Esophagus squamous epithelium (tissue), 4 donors: Measurements from ENCODE around the gene EDAR.

Experiments
- POLR2A ChIP-seq, 4 donors: fragments of 450-650 bp; IDR thresholded peaks; one replicate each; pipeline ENCODE4 v1.6.1; 2017; ENCODE audit warnings: antibody characterized with exemption in 4 of 4, mild to moderate bottlenecking in 4 of 4, moderate library complexity in 3 of 4
- TF ChIP-seq, protein P1 (sequence below), 6 experiments: fragments of 450-650 bp in 4 of 6; fragments of 200-600 bp in 2 of 6; sonication (generic) in 2 of 6; IDR thresholded peaks; one replicate each; pipeline ENCODE4 v1.5.1; 2016 to 2019; ENCODE audit warnings: antibody characterized with exemption in 6 of 6, mild to moderate bottlenecking in 4 of 6, moderate library complexity in 4 of 6

DNA sequence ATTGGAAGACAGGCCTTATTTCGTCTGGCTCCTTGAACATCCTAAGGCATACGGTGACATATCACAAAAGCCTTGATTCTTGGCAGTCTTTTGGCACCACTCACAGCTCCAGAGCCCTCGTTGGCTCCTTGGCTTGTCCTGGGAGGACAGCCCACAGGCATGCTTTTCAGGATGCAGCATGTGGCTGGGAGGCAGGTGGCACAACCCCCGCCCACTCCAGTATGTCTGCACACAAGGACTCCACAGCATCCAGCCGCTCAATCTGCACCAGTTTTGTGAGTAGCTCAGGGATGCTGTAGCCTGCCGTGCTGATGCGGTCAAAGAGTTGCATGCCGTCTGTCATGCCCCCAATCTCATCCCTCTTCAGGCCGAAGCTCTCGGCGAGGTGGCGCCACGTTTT is 92.3 kb downstream of the EDAR start:
- TF ChIP-seq POLR2A (IDR thresholded peaks at IDR 0.05) = no peak
- TF ChIP-seq, protein P1, sequence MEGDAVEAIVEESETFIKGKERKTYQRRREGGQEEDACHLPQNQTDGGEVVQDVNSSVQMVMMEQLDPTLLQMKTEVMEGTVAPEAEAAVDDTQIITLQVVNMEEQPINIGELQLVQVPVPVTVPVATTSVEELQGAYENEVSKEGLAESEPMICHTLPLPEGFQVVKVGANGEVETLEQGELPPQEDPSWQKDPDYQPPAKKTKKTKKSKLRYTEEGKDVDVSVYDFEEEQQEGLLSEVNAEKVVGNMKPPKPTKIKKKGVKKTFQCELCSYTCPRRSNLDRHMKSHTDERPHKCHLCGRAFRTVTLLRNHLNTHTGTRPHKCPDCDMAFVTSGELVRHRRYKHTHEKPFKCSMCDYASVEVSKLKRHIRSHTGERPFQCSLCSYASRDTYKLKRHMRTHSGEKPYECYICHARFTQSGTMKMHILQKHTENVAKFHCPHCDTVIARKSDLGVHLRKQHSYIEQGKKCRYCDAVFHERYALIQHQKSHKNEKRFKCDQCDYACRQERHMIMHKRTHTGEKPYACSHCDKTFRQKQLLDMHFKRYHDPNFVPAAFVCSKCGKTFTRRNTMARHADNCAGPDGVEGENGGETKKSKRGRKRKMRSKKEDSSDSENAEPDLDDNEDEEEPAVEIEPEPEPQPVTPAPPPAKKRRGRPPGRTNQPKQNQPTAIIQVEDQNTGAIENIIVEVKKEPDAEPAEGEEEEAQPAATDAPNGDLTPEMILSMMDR (IDR thresholded peaks at IDR 0.05) = no peak
